ENCODE results near the gene TNFRSF4.

- no peak for TF ChIP-seq CTCF (IDR thresholded peaks at IDR 0.05 in 4 of 5, conservative IDR thresholded peaks at IDR 0.05 in 1 of 5)
- TF ChIP-seq POLR2A (IDR thresholded peaks at IDR 0.05): no peak
Measured at GRCh38 chr1:1225238-1225845, 11.4 kb upstream of the TNFRSF4 start.
